Hepatic stellate cell (primary cell): ENCODE results near the gene UNC13B.

Source experiments
- DNase-seq: peaks from one replicate; pipeline ENCODE4 v3.0.0; 2011; ENCODE audit warnings: low spot score

Gene UNC13B

DNA sequence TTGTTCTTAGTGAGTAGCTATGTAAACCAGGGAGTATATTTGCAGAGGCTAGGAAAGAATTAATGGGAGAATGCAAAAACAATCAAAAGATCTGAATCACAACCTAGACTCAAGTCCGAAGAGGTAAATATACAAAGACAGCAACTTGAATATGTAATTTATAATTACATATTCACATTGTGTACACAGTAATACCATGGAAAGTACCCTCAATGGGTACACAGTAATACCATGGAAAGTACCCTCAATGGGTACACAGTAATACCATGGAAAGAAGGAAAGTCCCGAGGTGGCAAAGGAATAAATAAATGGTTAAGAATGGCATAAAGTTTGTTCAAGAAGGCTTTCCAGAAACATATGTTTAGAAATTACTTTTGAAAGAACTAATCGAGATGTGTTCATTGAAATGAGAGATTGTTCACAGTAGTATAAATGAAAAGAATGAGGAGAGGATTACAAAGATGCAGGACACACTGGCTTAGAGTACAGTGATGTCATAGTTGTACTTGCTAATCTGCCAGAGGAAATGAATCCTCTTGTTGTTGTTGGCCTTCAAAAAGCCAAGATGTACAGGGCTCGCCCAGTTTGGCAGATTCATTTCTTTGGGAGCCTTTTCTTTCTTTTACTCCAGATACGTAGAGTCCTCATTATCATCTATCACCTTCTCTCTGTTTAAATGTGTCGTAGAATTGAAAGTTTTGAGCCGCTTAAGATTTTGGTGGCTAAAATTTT lies 116.0 kb downstream of the UNC13B start:
- DNase-seq: peak; percentile 46

DNA sequence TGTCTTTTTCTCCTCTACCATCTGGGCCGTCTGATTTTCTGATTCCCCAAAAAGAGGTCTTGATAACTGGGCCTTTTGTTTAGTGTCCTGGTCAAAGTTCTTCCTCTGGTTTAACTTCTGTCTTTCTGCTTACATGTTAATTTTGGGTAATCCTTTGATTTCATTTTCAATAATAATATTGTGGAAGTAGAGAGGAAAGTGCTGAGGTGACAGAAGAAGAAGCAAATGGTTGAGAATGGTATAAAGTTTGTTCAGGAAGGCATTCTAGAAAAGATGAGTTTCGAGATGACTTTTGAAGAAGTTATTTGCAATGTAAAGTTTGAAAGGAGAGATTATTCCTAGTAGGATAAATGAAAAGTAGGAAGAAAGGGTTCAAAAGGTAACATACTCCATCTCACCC lies 118.1 kb downstream of the UNC13B start:
- DNase-seq: no peak

DNA sequence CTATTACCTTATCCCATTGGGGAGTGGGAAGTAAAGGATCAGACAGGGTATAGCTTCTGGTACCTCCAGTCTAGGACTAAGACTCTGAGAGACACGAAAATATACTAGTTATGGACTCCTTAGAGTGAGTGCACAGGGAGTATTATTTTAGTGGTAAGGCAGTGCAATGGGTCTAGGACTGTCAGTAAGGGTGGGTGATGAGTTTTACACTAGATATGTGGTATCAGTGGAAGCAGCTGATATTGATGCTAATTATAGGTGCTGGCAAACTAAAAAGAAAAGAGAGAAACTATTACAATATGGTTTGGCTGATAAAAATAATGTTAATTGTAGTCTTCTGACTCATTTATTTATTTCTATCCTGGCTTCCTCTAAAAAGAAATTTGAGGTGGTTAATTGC lies 118.6 kb downstream of the UNC13B start:
- no peak for DNase-seq

DNA sequence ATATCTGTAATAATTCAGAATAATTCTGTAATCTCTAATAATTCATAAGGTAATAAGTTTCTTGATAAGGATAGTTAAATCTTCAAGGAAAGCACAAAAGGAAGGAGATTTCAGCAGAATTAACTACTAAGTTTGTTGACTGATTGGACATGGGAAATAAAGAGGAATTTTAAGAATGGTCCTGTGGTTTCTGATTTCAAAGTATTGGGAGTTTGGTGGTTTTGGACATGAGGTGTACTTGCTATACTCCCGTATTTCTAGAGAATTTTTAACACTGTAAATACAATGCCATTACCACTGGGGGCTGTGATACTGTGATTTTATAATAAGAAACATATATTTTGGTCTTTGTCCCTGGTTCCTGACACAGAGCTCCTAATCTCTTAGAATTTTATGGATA lies 123.9 kb downstream of the UNC13B start:
- DNase-seq: no peak

DNA sequence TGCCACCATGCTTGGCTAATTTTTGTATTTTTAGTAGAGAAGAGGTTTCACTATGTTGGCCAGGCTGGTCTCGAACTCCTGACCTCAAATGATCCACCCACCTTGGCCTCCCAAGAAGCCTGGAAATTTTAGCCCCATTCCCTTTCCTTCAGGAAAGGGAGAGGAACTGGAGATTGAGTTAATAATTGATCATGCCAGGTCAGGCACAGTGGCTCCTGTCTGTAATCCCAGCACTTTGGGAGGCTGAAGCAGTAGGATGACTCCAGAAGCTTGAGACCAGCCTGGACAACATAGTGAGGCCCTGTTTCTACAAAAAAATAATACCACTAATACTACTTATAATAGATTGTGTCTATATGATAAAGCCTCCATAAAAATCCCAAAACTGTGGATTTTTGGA lies 124.6 kb downstream of the UNC13B start:
- no peak for DNase-seq

DNA sequence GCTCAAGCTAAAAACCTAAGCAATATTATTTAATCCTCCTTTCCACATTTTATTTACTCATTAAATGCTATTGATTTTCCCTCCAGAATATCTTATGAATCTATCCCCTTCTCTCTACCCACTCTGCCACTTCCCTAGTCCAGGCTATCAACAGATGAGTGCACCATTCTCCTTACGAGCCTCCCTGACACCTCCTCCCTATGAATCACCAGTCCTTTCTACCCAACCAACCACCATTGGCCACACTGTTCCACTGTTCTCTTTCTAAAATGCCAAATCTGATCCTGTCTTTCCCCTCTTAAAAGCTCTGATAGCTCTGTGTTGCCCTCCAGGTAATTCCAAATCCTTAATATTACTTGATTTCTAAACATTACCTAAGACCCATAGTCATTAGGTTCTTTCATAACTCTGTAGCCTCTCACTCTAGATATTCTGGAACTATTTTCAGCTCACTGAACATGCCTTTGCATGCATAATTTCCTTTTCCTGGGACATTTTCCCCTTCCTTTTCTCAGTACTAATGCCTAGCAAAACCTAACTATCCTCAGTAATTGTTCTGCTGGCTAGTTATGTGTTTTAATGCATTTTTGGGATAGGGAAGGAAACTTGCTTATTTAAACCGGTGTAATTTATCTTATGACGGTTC lies 126.3 kb downstream of the UNC13B start:
- DNase-seq: no peak

DNA sequence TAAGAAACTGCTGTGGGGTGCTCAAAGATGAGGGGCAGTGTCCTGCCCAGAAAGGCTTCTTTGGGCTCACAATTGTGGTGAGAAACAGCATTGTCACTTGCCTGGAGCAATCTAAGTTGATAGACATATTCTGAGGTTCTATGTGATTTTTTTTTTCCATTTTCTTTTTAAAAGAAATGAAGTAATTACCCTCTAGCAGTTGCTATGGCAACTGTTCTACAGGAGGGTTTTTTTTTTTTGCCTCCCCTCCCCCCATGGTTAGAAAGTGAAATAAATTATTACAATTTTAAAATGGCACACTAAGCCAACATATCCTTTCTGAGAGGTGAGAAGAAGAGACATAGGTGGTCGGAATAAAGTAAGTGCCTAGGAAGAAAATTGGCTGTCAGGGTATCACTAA lies 127.0 kb downstream of the UNC13B start:
- DNase-seq: no peak

DNA sequence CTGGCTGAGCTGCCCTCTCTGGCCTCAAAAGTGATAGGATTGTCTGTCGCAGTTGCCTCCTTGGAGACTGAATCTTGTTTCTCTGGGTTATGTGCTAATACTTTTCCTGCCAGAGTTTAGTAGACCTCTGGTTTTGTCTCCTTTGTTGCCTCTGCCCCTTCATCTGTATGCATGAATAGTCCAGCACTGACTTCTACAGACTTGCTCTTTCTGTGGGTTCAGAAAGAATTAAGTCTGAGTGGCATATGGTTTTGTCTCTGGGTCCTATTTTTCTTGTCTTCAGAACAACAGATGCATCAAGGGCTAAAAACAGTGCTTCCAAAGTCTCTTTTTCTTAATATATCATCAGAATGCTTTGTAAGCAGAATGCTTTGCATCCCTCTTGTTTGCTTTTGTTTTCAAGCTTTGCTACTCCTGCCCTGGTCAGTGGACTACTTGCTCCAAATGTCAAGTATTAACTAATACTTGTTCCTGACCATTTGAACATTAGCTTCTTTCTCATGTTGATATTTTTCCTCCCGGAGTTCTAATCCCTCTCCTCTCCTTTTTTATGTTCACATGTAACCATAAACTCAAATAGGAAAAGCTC lies 131.7 kb downstream of the UNC13B start:
- DNase-seq: no peak

DNA sequence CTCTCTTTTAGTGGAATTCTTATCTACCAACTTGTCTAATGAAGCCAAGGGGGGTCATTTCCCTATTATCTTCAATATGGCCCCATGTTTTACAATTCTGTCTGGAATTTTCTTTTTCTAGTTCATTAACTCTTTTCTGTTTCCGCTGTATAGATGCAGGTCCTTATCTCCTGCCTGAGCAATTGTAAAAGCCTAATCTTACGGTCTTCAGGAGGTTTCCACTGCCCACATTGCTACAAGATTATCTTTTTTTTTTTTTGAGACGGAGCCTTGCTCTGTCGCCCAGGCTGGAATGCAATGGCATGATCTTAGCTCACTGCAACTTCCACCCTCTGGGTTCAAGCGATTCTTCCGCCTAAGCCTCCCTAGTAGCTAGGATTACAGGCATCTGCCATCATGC lies 132.3 kb downstream of the UNC13B start:
- no peak for DNase-seq

DNA sequence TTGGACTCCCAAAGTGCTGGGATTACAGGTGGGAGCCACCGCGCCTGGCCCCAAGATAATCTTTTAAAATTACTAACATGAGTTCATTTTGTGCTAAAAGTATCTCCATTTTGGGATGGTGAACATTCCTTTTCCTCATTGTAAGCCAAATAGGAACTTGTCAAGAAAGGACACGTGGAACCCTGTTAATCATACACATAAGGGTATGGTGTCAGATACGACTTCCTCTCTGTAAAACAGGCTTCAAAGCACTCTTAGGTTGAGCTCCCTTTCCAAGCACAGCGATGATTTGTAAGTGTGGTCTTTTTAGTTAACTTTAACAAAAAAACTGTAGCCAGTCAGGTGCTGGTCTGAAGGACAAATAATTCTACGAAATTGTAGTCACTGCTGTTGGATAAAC lies 132.7 kb downstream of the UNC13B start:
- no peak for DNase-seq

DNA sequence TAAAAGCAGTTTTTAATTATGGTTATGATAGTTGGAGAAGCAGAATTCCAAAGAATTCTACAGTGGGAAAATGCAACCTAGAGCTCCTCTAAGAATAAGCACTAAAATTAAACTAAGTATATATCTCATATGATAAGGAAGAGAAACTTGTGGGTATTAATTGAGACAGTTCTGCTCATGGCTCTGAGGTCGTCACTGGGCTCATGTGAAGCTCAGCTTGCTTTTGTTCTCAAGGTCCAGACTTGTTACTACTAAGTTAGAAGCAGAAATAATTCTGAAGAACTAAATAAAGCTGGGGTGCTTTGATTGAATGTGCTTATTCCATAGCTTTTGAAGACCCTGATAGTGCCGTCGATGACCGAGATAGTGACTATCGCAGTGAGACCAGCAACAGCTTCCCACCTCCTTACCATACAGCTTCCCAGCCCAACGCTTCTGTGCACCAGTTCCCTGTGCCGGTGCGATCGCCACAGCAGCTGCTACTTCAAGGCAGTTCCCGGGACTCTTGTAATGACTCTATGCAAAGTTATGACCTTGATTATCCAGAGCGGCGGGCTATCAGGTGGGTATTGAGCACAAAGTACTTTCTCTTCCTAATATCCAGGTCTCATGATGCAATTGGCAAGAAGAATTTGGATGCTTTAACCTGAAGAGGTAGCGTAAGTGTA lies 133.7 kb downstream of the UNC13B start:
- DNase-seq: no peak

DNA sequence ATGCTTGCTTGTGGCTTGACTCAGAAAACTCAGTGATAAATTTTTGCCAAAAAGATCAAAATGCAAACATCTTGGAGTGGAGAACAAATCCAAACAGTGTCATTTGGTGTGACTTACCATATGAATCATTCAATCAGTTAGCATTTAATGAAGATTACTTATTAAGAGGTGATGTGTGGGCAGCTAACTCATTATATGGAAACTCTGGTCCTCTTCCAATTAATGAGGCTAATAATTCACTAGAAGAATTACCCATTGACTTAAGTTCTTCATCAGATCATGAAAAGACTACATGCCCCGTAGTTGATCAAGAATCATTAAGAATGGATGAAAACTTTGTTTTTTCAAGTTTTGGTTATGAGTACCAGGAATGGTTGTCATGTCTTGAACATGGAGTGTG lies 141.8 kb downstream of the UNC13B start:
- DNase-seq: no peak

DNA sequence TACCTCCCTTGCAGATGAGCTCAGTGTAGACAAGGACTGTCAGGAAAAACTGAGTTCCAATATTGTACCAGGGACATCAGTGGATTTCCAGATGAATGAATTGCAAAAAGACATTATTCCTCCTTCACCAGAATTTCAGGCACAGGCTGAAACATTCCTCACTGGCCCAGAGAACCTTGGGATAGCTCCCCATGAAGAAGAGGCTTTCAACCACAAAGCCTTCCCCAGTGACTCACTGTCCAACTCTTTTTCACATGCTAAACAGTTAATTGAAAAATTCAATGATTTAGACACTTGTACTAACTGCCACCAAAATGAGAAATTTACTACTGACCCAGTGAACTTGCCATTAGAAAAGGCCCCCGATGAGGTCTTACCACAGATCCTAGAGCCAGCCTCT lies 144.5 kb downstream of the UNC13B start:
- peak; percentile 10 for DNase-seq

DNA sequence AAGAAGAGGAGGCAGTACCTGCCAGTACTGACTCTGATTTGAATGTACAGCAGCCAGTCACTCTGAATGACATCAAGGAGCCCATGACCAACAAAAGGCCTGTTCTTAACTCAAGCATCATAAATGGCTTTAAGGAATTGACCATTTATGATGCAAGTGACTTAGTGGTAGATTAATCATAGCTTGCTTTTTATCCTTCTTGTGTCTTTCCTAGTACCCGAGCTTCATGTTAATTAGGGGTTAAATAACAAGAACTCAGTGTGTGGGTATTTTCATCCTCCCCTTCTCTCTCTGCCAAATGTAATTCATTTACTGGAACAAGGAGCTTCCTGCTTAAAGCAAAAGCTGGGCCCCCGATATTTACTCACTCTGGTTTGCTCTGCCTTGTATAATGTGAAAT lies 146.5 kb downstream of the UNC13B start:
- no peak for DNase-seq

DNA sequence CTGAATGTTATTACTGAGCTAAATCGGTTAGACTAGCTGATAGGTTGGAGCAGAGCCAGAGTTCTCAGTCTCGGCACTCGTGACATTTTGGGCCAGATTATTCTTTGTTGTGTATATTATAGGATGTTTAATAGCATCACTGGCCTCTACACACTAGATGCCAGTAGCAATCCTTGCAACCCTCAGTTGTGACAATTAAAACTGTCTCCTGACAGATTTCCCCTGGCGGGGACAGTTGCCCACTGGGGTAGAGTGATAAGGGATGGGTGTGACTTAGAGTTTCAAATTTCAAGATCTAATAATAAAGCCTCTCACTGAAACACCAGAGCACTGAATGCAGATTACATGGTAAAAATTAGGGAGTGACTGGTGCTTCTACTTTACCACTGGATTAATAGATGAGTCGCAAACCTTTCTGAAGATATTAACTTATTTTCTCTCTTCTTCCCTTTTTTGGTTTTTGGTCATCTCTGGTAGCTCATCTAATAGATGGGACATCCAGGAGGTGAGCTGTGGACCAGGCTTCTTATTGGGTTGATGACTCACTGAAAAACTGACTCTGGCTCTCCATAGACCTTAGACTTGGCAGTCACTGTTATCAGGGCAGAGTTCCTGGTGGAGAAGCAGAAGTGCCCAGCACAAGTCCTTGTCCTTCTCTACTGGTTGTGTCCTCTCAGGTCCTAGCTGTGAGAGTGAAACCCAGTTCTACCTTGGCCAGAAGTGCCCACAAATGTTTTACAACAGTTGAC lies 150.3 kb downstream of the UNC13B start:
- no peak for DNase-seq

DNA sequence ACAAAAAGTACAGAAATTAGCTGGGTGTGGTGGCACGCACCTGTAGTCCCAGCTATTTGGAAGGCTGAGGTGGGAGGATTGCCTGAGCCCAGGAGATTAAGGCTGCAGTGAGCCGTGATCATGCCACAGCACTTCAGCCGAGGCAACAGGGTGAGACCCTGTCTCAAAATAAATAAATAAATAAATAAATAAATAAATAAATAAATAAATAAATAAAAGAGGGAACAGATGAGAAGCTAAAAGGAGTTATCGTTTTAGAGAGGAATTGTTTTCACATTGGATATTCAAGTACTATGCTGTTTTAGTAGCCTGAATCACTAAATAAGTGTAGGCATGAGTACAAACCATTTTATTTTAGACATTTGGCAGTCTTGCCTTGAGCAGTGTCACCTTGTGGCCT lies 151.7 kb downstream of the UNC13B start:
- DNase-seq: no peak

DNA sequence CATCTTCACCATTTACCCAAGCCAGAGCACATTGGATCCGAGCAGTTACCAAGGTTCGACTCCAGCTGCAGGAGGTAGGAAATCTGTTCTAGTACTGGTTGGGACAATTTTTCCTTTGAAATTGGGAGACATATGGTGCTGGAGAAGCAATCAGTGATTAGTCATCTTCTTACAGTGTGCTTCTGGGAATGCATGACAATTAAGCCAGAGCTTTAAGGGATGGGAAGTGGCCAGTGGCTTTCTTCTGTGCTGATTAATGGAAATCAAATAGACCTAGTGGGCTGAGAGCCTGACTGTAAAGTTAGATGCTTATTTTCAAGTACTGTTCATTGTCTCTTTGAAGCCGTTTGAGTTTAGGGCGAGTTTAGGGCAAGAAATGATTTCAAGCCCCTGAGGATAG lies 152.1 kb downstream of the UNC13B start:
- no peak for DNase-seq

DNA sequence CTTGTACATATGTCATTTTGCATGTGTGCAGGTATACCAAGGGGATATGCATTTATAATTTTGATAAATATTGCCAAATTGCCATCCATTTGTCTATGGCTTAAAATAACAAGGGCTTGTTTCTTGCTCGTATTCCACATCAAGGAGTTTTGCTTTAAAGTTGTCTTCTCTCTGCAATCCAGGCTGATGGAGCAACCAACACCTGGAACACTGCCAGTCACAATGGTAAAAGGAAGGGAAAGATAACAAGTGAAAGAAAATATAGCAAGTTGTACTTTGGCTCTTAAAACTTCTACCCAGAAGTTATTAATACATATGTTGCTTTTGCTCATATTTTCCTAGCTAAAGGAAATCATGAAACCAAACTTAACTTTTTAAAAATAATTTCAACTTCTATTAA lies 156.9 kb downstream of the UNC13B start:
- DNase-seq: no peak

DNA sequence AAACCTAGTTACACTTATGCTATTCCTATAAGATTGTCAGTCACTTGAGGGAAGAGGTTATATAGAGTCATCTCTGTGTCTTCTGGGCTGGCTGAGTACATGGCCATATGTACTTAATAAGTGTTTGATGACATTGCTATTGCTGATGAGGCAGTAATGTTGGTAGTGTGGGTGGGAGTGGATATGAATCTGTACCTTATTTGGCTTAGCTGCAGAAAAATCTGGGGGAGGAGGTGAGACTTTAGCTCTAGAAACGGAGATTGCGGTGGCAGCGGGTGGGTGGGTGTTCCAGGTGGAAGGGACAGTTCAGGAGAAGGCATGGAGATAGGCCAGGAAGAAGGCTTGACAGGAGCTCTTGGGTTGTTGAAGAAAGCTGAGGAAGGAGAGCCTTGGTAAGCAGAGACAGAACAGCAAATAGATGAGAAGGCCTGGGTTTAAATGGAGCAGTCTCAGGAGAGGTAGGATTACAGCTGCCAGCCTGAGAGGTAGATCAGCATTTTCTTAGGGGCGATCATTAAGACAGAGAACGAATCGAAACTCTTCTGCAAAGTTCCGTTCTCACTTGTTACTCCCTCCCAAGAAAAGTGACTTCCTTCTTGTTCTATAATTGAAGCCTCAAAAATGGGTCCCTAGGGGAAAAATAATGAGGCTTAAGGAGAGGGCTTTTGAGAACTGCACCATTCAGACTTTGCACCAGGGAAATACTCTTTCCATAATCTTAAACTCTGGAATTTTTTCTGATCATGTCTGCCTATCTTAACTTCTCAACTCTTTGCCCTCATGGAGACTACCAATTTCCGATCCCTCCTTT lies 160.5 kb downstream of the UNC13B start:
- no peak for DNase-seq

DNA sequence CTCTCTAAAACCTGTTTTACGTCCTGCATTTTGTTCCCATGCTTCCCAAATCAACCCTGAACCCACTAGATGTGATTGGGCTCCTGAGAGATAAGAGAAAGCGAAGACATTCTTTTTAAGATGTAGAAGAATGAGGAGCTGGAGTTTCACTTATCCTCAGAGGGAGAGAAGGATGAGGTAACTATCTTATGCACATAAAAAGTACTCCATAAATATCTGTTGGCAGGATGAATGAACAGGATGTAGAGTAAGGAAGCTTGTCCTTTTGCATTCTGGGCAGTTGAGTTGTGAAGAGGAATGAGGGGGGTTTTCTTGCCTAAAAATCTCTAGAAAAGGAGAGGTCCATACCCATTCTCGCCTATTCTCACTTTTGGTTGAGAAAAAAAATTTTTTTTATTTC lies 163.2 kb downstream of the UNC13B start:
- no peak for DNase-seq

DNA sequence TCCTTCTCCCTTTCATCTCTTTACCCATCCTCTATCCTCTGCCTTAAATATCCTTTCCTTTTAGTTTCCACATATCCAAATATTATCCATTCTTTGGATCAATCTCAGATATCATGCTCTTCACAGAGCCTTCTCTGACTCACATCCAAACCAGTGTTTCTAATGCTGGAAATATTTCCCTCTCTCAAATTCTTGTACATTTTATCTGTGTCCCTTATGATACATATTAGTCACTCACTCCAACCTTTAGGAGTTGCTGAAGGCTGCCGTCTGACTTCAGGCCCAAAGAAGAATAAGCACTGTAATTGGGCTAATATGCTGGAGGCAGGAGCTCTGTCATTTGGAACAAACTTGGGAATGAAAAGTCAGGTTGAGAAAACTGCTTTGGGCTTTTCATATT lies 171.7 kb downstream of the UNC13B start:
- DNase-seq: peak; percentile 49

DNA sequence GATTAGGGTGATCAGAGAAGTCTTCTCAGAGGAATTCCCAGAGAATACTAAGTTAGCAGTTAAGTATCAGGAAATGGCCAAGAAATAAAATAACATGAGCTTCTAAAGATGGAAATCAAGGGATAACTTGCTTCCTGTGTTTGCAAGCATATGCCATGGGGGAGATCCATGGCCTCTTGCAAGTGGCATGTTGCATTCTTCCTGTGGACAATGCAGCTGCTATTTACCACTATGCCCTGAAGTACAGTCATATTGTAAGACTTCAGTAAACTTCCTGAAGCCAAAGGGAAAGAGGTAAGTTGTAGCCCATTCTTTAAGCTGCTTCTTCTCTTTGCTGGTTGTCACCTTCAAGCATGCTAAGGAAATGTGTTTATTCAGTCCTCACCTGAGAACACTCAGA lies 173.4 kb downstream of the UNC13B start:
- DNase-seq: no peak
